B cell (primary cell): Measurements from ENCODE around the gene VTCN1. TPM values are rescaled to one million over a fixed set of nuclear protein-coding genes. Genes with fewer than 3 reads are reported as not detected.

Experiments used
- ATAC-seq: fragments of 200-7000 bp; cut with Tn5 transposase; one replicate; pipeline ENCODE4 v1.10.0; 2021; ENCODE audit warnings: low read depth, mild to moderate bottlenecking, moderate number of reproducible peaks, moderate library complexity
- CTCF ChIA-PET: fragments of 350-600 bp; sonication (Branson Sonifier 250); formaldehyde crosslinking; loops from one replicate; lab custom pipeline; 2021; ENCODE audit warnings: antibody characterized with exemption, inconsistent platforms; lab: Charles Lee
- POLR2A ChIA-PET: fragments of 350-600 bp; sonication (Branson Sonifier 250); formaldehyde crosslinking; loops from one replicate; lab custom pipeline; 2021; ENCODE audit warnings: antibody characterized with exemption; lab: Charles Lee
- DNase-seq: peaks from one replicate; pipeline ENCODE4 v3.0.0; 2013
- H2AFZ ChIP-seq: 2 replicates; pipeline ENCODE4 v1.6.1; 2012; ENCODE audit warnings: mild to moderate bottlenecking, low read depth, low read length; ENCODE audit not compliant: insufficient read depth, poor library complexity, severe bottlenecking
- H3K27ac ChIP-seq, 2 donors: 1 replicate in 1 of 2; 2 replicates in 1 of 2; pipeline ENCODE4 v1.5.1; 2012 to 2013; ENCODE audit warnings: low read length in 2 of 2, mild to moderate bottlenecking in 2 of 2, moderate library complexity in 1 of 2
- H3K27me3 ChIP-seq, 4 experiments: fragments of 200-600 bp in 1 of 4; sonication (generic) in 1 of 4; replicated peaks in 1 of 4; 1 replicate in 2 of 4; 2 replicates in 2 of 4; pipeline versions ENCODE4 v1.6.1 to v1.7.0; 2013 to 2016; ENCODE audit warnings: low read length in 3 of 4, mild to moderate bottlenecking in 2 of 4, mixed read lengths in 1 of 4, moderate library complexity in 1 of 4; ENCODE audit not compliant: insufficient read depth in 4 of 4, control insufficient read depth in 3 of 4; ENCODE audit errors: control extremely low read depth in 1 of 4
- H3K36me3 ChIP-seq, 2 experiments: replicated peaks in 1 of 2; 1 replicate in 1 of 2; 2 replicates in 1 of 2; pipeline versions ENCODE4 v1.6.1 to v1.7.1; 2013; ENCODE audit warnings: low read length in 1 of 2; ENCODE audit not compliant: insufficient read depth in 2 of 2, control insufficient read depth in 1 of 2; ENCODE audit errors: control extremely low read depth in 1 of 2, extremely low read depth in 1 of 2
- H3K4me1 ChIP-seq, 2 donors: fragments of 200-600 bp in 1 of 2; sonication (generic) in 1 of 2; 1 replicate in 1 of 2; 2 replicates in 1 of 2; pipeline versions ENCODE4 v1.5.1 to v1.6.1; 2013 to 2017; ENCODE audit warnings: low read length in 2 of 2; ENCODE audit not compliant: control insufficient read depth in 2 of 2, insufficient read depth in 2 of 2
- H3K4me2 ChIP-seq: replicated peaks from 2 replicates; pipeline ENCODE3; 2012; ENCODE audit warnings: mild to moderate bottlenecking, low read depth, low read length; ENCODE audit not compliant: poor library complexity, severe bottlenecking
- H3K4me3 ChIP-seq, 5 experiments: fragments of 200-600 bp in 1 of 5; sonication (generic) in 1 of 5; 1 replicate in 3 of 5; 2 replicates in 2 of 5; pipeline versions ENCODE4 v1.5.1 to v1.7.0; 2011 to 2016; ENCODE audit warnings: low read length in 4 of 5, mild to moderate bottlenecking in 4 of 5, low read depth in 2 of 5, control low read depth in 1 of 5, moderate library complexity in 1 of 5; ENCODE audit not compliant: insufficient read depth in 1 of 5; ENCODE audit errors: control extremely low read depth in 1 of 5, extremely low read depth in 1 of 5
- H3K79me2 ChIP-seq: fragments of 200-600 bp; sonication (generic); one replicate; pipeline ENCODE4 v1.6.0; 2016; ENCODE audit warnings: low read length; ENCODE audit not compliant: control insufficient read depth, insufficient read depth
- H3K9ac ChIP-seq: fragments of 200-600 bp; sonication (generic); 2 replicates; pipeline ENCODE4 v1.6.1; 2017; ENCODE audit warnings: mild to moderate bottlenecking, low read length, moderate library complexity
- H3K9me3 ChIP-seq, 3 donors: one replicate each; pipeline versions ENCODE4 v1.6.1 to v1.7.1; 2013; ENCODE audit warnings: low read length in 2 of 3; ENCODE audit not compliant: control insufficient read depth in 2 of 3, insufficient read depth in 1 of 3; ENCODE audit errors: control extremely low read depth in 1 of 3
- H4K20me1 ChIP-seq: 2 replicates; pipeline ENCODE4 v1.6.0; 2012; ENCODE audit warnings: mild to moderate bottlenecking, low read length; ENCODE audit not compliant: insufficient read depth, control insufficient read depth, poor library complexity, severe bottlenecking
- H3K27ac Mint-ChIP-seq: one replicate; pipeline ENCODE4 v1.8.0; 2021; ENCODE audit warnings: mixed read lengths
- H3K27me3 Mint-ChIP-seq: one replicate; pipeline ENCODE4 v1.8.0; 2021; ENCODE audit warnings: mixed read lengths
- H3K4me1 Mint-ChIP-seq: one replicate; pipeline ENCODE4 v1.8.0; 2021; ENCODE audit warnings: mixed read lengths
- H3K4me3 Mint-ChIP-seq: one replicate; pipeline ENCODE4 v1.8.0; 2021; ENCODE audit warnings: mixed read lengths
- H3K9me3 Mint-ChIP-seq: one replicate; pipeline ENCODE4 v1.8.0; 2022; ENCODE audit warnings: mixed read lengths; ENCODE audit not compliant: insufficient read depth
- CTCF ChIP-seq: fragments of 200-600 bp; IDR thresholded peaks from one replicate; pipeline ENCODE4 v1.8.0; 2022; ENCODE audit warnings: antibody characterized with exemption, mild to moderate bottlenecking
- EZH2 ChIP-seq: IDR thresholded peaks from 2 replicates; pipeline ENCODE4 v1.6.1; 2012; ENCODE audit warnings: borderline replicate concordance, low read depth, mild to moderate bottlenecking, moderate library complexity, low read length; ENCODE audit not compliant: insufficient read depth, poor library complexity, severe bottlenecking
- WGBS: methylation state at CpG from one replicate; pipeline ENCODE4 v1.1.5; 2013; ENCODE audit warnings: missing lambda C conversion rate; ENCODE audit not compliant: insufficient coverage; 5-methylcytosine and 5-hydroxymethylcytosine counted together
- intact Hi-C: fragments of 100-400 bp; cut with micrococcal nuclease; formaldehyde crosslinking; loops from one replicate; pipeline ENCODE4 v1.10.0; 2022
- polyA plus RNA-seq: library from polyadenylated mRNA; depleted of rRNA; stranded (reverse); fragments of >200 nt; gene quantifications from 2 replicates; pipeline ENCODE4 v1.2.3, GENCODE V29; 2012
- total RNA-seq, 2 donors: library from RNA; stranded (reverse); fragments of 120-200 nt in 1 of 2; gene quantifications; 1 replicate in 1 of 2; 2 replicates in 1 of 2; pipeline versions ENCODE4 v1.2.3 to v1.2.4, GENCODE V29; 2013 to 2022

The VTCN1 gene
- total and polyA plus RNA-seq, 2 donors (not counting 1 experiment from before 2014, with no cell fraction given): not detected

GRCh38 chr1:117118137-117118536 is 92.6 kb downstream of the VTCN1 start:
- Histone ChIP-seq H3K9me3 (no peaks in the 10 kb centered on the region), H3K27ac (no peak overlapping the region), H3K4me2 (no peak overlapping the region), H3K79me2 (no peaks in the 10 kb centered on the region), H3K4me3 (no peak overlapping the region), H3K4me1 (peaks cover 9 to 15% of the 10 kb centered on the region in 2 donors), H3K9ac (no peak overlapping the region), H3K27me3 (no peaks in the 10 kb centered on the region), H3K36me3 (no peaks in the 10 kb centered on the region), H4K20me1 (no peaks in the 10 kb centered on the region), H2AFZ (no peak overlapping the region)
- ChIA-PET POLR2A (no interaction called here), CTCF (no interaction called here)
- TF ChIP-seq CTCF (no peak), EZH2 (no peak)
- no peaks in the 10 kb centered on the region for H3K27me3 Mint-ChIP-seq
- no peaks in the 10 kb centered on the region for H3K9me3 Mint-ChIP-seq
- intact Hi-C loops: no loop called here
- H3K4me1 Mint-ChIP-seq: peaks cover 10% of the 10 kb centered on the region
- ATAC-seq (no peak), DNase-seq (no peak)
- H3K4me3 Mint-ChIP-seq: no peak overlapping the region
- 96% methylated on average over 12 of the region's 12 CpGs for WGBS
- no peak overlapping the region for H3K27ac Mint-ChIP-seq

GRCh38 chr1:117117697-117118096 is 93.0 kb downstream of the VTCN1 start:
- H3K4me3 Mint-ChIP-seq: no peak overlapping the region
- ATAC-seq: no peak

More at GRCh38 chr1:117117697-117118096, 93.0 kb downstream of the VTCN1 start:
- H3K4me2 ChIP-seq: no peak overlapping the region
- H3K27me3 ChIP-seq: no peaks in the 10 kb centered on the region
- no peaks in the 10 kb centered on the region for H3K79me2 ChIP-seq
- 86% methylated on average over 1 of the region's 2 CpGs for WGBS
- TF ChIP-seq EZH2: no peak
- no peak for TF ChIP-seq CTCF
- DNase-seq: no peak
- no peak overlapping the region for H3K27ac Mint-ChIP-seq
- H3K9ac ChIP-seq: no peak overlapping the region
- H3K4me3 ChIP-seq: no peak overlapping the region
- no peaks in the 10 kb centered on the region for H3K9me3 ChIP-seq
- H3K4me1 ChIP-seq: peaks cover 9 to 14% of the 10 kb centered on the region in 2 donors
- H3K27me3 Mint-ChIP-seq: no peaks in the 10 kb centered on the region
- no peaks in the 10 kb centered on the region for H3K9me3 Mint-ChIP-seq
- H4K20me1 ChIP-seq: no peaks in the 10 kb centered on the region
- CTCF ChIA-PET: no interaction called here
- H3K27ac ChIP-seq: no peak overlapping the region
- H3K4me1 Mint-ChIP-seq: peaks cover 9% of the 10 kb centered on the region
- H3K36me3 ChIP-seq: no peaks in the 10 kb centered on the region
- POLR2A ChIA-PET: no interaction called here
- intact Hi-C loops: no loop called here
- no peak overlapping the region for H2AFZ ChIP-seq
